Measurements from ENCODE around the gene GRIK4. TPM values are rescaled to one million over a fixed set of nuclear protein-coding genes. Genes with fewer than 3 reads are reported as not detected.
"Not testable (repeated sequence)": the region's sequence is repeated elsewhere in the genome, so short reads cannot be mapped to it uniquely, and the experiment has no call there.

The GRIK4 gene
- total and polyA plus RNA-seq, 12 donors, result 0.33 to 4.8 (median 3.0) TPM

DNA sequence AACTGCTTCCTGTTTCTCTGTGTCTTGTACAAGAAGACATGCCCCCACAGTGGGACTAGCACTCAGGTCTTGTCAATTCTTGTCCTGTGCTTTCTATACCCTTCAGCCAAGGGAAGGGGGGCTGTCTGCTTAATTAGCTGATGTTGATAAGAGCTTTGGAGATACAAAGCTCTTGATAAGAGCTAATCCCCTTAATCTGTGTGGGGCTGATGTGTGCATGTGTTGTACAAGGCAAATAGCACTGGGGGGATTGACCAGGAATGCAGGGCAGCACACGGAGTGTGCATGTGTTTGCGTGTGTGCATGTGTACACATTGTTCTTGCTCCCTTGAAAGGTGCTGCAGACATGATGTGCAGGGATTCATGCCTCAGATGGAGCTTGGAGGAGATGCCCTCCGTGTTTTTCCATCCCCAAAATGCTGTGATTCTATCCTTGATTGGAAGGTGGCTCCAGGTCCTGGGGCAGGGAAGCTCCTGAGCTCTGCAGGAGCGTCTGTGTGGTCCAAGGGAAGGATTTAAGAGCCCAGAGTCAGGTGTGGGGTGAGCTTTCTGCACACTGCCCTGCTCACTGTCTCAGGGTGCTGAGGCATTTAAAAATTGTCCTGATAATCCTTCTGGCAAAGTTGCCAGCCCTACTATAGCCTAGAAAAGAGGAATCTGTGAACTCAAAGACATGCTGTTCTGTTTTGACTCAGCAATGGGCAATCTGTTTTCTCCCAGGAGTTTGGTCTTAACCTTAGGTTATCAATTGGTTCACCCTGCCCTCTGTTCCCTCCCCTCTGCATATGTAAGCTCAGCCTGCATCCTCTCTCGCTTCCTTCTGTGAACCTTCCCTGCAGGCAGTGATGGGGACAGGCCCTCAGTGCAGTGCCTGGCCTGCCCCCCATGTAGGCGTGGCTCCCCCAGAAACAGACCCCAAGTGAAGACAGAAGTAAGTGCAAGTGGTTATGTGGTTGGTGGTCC is 102.0 kb downstream of the GRIK4 start:
- intact Hi-C loops (cut with DNase I), result no loop called here
- TF ChIP-seq POLR2A (IDR thresholded peaks at IDR 0.05), result no peak
- TF ChIP-seq, protein P1, sequence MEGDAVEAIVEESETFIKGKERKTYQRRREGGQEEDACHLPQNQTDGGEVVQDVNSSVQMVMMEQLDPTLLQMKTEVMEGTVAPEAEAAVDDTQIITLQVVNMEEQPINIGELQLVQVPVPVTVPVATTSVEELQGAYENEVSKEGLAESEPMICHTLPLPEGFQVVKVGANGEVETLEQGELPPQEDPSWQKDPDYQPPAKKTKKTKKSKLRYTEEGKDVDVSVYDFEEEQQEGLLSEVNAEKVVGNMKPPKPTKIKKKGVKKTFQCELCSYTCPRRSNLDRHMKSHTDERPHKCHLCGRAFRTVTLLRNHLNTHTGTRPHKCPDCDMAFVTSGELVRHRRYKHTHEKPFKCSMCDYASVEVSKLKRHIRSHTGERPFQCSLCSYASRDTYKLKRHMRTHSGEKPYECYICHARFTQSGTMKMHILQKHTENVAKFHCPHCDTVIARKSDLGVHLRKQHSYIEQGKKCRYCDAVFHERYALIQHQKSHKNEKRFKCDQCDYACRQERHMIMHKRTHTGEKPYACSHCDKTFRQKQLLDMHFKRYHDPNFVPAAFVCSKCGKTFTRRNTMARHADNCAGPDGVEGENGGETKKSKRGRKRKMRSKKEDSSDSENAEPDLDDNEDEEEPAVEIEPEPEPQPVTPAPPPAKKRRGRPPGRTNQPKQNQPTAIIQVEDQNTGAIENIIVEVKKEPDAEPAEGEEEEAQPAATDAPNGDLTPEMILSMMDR (IDR thresholded peaks at IDR 0.05), result no peak
- Histone ChIP-seq H3K4me1 (replicated peaks in 1 of 2) (peaks cover 8 to 14% of the 10 kb centered on the region in 2 donors), H3K9me3 (replicated peaks in 1 of 3) (no peaks in the 10 kb centered on the region), H3K4me3 (no peak overlapping the region), H3K27ac (no peak overlapping the region), H3K36me3 (replicated peaks in 1 of 2) (no peaks in the 10 kb centered on the region), H3K27me3 (no peaks in the 10 kb centered on the region)
- 73 to 83% (median 77%) methylated on average over 5 to 6 of the region's 6 CpGs for WGBS, 4 donors
- DNase-seq, result no peak

DNA sequence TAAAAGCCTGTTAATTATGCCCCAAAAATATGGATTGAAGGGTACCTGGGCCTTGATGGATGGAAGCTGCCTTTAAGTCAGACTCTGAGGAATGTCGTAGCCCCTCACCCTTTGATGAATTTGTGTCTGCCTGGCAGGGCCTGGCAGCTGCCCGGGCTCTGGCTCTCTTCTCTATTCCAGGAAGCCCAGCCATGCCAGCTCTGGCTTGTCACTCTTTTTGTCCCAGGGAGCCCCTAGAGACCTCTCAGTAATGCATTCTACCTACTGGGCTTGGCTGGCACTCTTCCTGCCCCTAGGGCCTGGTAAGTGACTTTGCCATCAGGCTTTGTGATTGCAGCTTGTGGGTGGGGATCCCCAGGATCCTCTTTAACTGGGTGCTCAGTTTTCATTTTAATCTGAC is 103.8 kb downstream of the GRIK4 start:
- peaks cover 0 to 6% of the 10 kb centered on the region in 2 donors for H3K4me1 ChIP-seq (replicated peaks in 1 of 2)
- intact Hi-C loops (cut with DNase I), result no loop called here
- H3K36me3 ChIP-seq (replicated peaks in 1 of 2), result no peaks in the 10 kb centered on the region
- no peaks in the 10 kb centered on the region for H3K9me3 ChIP-seq (replicated peaks in 1 of 3)
- WGBS, 4 donors, result 38 to 61% (median 44%) methylated on average over 1 to 2 of the region's 2 CpGs
- H3K4me3 ChIP-seq, result no peak overlapping the region
- TF ChIP-seq, protein P1 (IDR thresholded peaks at IDR 0.05), result no peak
- TF ChIP-seq POLR2A (IDR thresholded peaks at IDR 0.05), result no peak
- DNase-seq, result no peak
- no peaks in the 10 kb centered on the region for H3K27me3 ChIP-seq
- no peak overlapping the region for H3K27ac ChIP-seq

DNA sequence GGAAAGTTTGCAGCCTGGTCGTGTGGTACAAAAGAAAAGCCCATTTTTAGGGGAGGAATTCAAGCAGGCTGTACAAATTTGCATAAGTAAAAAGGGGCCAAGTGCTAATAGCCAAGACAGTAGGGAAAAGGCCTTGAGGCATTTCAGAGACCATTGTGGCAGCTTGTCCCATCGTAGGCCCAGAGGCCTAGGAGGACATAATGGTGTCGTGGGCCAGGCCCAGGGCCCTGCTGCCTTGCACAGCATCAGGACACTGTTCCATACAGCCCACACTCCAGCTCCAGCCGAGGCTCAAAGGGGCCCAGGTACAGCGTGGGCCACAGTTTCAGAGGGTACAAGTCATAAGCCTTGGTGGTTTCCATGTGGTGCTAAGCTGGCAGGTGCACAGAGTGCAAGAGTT is 106.9 kb downstream of the GRIK4 start:
- Histone ChIP-seq H3K4me3 (no peak overlapping the region), H3K27ac (no peak overlapping the region), H3K9me3 (replicated peaks in 1 of 3) (no peaks in the 10 kb centered on the region), H3K27me3 (no peaks in the 10 kb centered on the region), H3K36me3 (replicated peaks in 1 of 2) (no peaks in the 10 kb centered on the region), H3K4me1 (replicated peaks in 1 of 2) (peaks cover 0 to 2% of the 10 kb centered on the region in 2 donors)
- DNase-seq, result no peak
- no peak for TF ChIP-seq POLR2A (IDR thresholded peaks at IDR 0.05)
- TF ChIP-seq, protein P1 (IDR thresholded peaks at IDR 0.05), result no peak
- intact Hi-C loops (cut with DNase I), result loop anchor here in 1 of 2 donors (2.0 kb wide), 1 partner anchor 34 kb away; no protein-coding TSS in a partner anchor
- WGBS, 4 donors, result 90 to 93% (median 91%) methylated on average over 4 to 5 of the region's 5 CpGs

- Histone ChIP-seq H3K9me3 (replicated peaks in 1 of 3) (no peaks in the 10 kb centered on the region), H3K36me3 (replicated peaks in 1 of 2) (no peaks in the 10 kb centered on the region), H3K27ac (no peak overlapping the region), H3K4me3 (no peak overlapping the region), H3K27me3 (no peaks in the 10 kb centered on the region), H3K4me1 (replicated peaks in 1 of 2) (no peaks in the 10 kb centered on the region)
- 64 to 81% (median 71%) methylated on average over 7 of the region's 7 CpGs for WGBS, 4 donors
- intact Hi-C loops (cut with DNase I), result no loop called here
- no peak for TF ChIP-seq POLR2A (IDR thresholded peaks at IDR 0.05)
- TF ChIP-seq, protein P1 (IDR thresholded peaks at IDR 0.05), result peak in 1 of 6 experiments; percentile 20
- DNase-seq, result peak in 3 of 7 donors; percentile 8 to 69 (median 17)
These were observed 110.8 kb downstream of the GRIK4 start for GRCh38 chr11:120622189-120622875.

- H3K4me3 ChIP-seq; H3K36me3 ChIP-seq (replicated peaks in 1 of 2); intact Hi-C loops (cut with DNase I); H3K27ac ChIP-seq; DNase-seq; H3K9me3 ChIP-seq (replicated peaks in 1 of 3); H3K4me1 ChIP-seq (replicated peaks in 1 of 2); H3K27me3 ChIP-seq: not testable (repeated sequence)
- 94 to 99% (median 97%) methylated on average over 12 of the region's 12 CpGs for WGBS, 4 donors
These were observed 113.4 kb downstream of the GRIK4 start for GRCh38 chr11:120624992-120625391.
